ENCODE data around the gene ZNF688. TPM values are rescaled to one million over a fixed set of nuclear protein-coding genes. Genes with fewer than 3 reads are reported as not detected.

Gene ZNF688
- 4.9 to 8.7 TPM (median 6.6 TPM) in 5 replicates for total RNA-seq (2022; extraction: Qiagen RNA extraction)

GRCh38 chr16:30571445-30572322, at the start of gene ZNF688:
Gene ZNF688, minus strand, starts transcription at chr16:30571714. Its CDS starts 85 bp downstream, at chr16:30571629.

GRCh38 chr16:30609926-30610839, 38.7 kb upstream of the ZNF688 start, which contains the start of gene ZNF689:
Gene ZNF689, minus strand, starts transcription at chr16:30610389. Its CDS starts 348 bp downstream, at chr16:30610041.

GRCh38 chr16:30585400-30586191, 14.1 kb upstream of the ZNF688 start, which contains the start of gene ZNF785:
Gene ZNF785, minus strand, starts transcription at chr16:30585697. Its CDS starts 86 bp downstream, at chr16:30585611.

GRCh38 chr16:30557957-30558788, 13.3 kb downstream of the ZNF688 start, which contains the start of gene ZNF764:
Gene ZNF764, minus strand, starts transcription at chr16:30558374. Its CDS starts 192 bp downstream, at chr16:30558182.

GRCh38 chr16:30534368-30535105, 37.0 kb downstream of the ZNF688 start, which contains the start of gene ZNF747:
Gene ZNF747, minus strand, starts transcription at chr16:30534858. Its CDS starts 179 bp downstream, at chr16:30534679.

GRCh38 chr16:30526137-30526822, 45.2 kb downstream of the ZNF688 start, which contains the start of gene ZNF768:
Gene ZNF768, minus strand, starts transcription at chr16:30526566. Its CDS starts 153 bp downstream, at chr16:30526413.

Other genes starting within 250 kb of the ZNF688 start
- 64.5 to 69.9 TPM (median 66.8 TPM) in 5 replicates for gene CD2BP2, start 216.4 kb downstream of the ZNF688 start, total RNA-seq (2022; extraction: Qiagen RNA extraction)
- gene TBC1D10B, start 201.2 kb downstream of the ZNF688 start, total RNA-seq (2022; extraction: Qiagen RNA extraction): 21.2 to 32.4 TPM (median 29.5 TPM) in 5 replicates
- gene MYL11, start 196.9 kb downstream of the ZNF688 start, total RNA-seq (2022; extraction: Qiagen RNA extraction): 0.65 to 0.88 TPM in 2 of 5 replicates, not detected in the others
- 1.00 to 2.6 TPM (median 1.9 TPM) in 5 replicates for gene SEPTIN1, start 189.2 kb downstream of the ZNF688 start, total RNA-seq (2022; extraction: Qiagen RNA extraction)
- gene ZNF48, start 176.3 kb downstream of the ZNF688 start, total RNA-seq (2022; extraction: Qiagen RNA extraction): 11.7 to 15.2 TPM (median 12.2 TPM) in 5 replicates
- gene ZNF771, start 164.1 kb downstream of the ZNF688 start, total RNA-seq (2022; extraction: Qiagen RNA extraction): 2.8 to 6.1 TPM (median 5.3 TPM) in 5 replicates
- gene DCTPP1, start 141.7 kb downstream of the ZNF688 start, total RNA-seq (2022; extraction: Qiagen RNA extraction): 95.7 to 126 TPM (median 123 TPM) in 5 replicates
- 45.9 to 48.4 TPM (median 47.4 TPM) in 5 replicates for gene SEPHS2, start 125.8 kb downstream of the ZNF688 start, total RNA-seq (2022; extraction: Qiagen RNA extraction)
- 0.03 to 0.21 TPM in 2 of 5 replicates, not detected in the others for gene ITGAL, start 99.0 kb downstream of the ZNF688 start, total RNA-seq (2022; extraction: Qiagen RNA extraction)
- 37.5 to 47.8 TPM (median 45.5 TPM) in 5 replicates for gene ZNF768, start 45.1 kb downstream of the ZNF688 start, total RNA-seq (2022; extraction: Qiagen RNA extraction)
- gene ZNF747, start 36.9 kb downstream of the ZNF688 start, total RNA-seq (2022; extraction: Qiagen RNA extraction): 3.2 to 5.0 TPM (median 3.8 TPM) in 5 replicates
- gene ZNF764, start 13.3 kb downstream of the ZNF688 start, total RNA-seq (2022; extraction: Qiagen RNA extraction): 4.1 to 6.7 TPM (median 6.4 TPM) in 5 replicates
- gene ZNF785, start 14.0 kb upstream of the ZNF688 start, total RNA-seq (2022; extraction: Qiagen RNA extraction): not detected in 5 replicates
- 7.5 to 9.5 TPM (median 8.8 TPM) in 5 replicates for gene ZNF689, start 38.7 kb upstream of the ZNF688 start, total RNA-seq (2022; extraction: Qiagen RNA extraction)
- gene PRR14, start 79.2 kb upstream of the ZNF688 start, total RNA-seq (2022; extraction: Qiagen RNA extraction): 20.1 to 25.5 TPM (median 22.5 TPM) in 5 replicates
- 29.6 to 43.8 TPM (median 40.0 TPM) in 5 replicates for gene FBRS, start 86.7 kb upstream of the ZNF688 start, total RNA-seq (2022; extraction: Qiagen RNA extraction)
- 8.2 to 25.8 TPM (median 21.5 TPM) in 5 replicates for gene SRCAP, start 127.5 kb upstream of the ZNF688 start, total RNA-seq (2022; extraction: Qiagen RNA extraction)
- gene PHKG2, start 176.7 kb upstream of the ZNF688 start, total RNA-seq (2022; extraction: Qiagen RNA extraction): 20.8 to 31.7 TPM (median 29.7 TPM) in 5 replicates
- gene CFAP119, start 190.3 kb upstream of the ZNF688 start, total RNA-seq (2022; extraction: Qiagen RNA extraction): 5.5 to 9.4 TPM (median 8.9 TPM) in 5 replicates
- 66.6 to 85.9 TPM (median 80.0 TPM) in 5 replicates for gene RNF40, start 190.6 kb upstream of the ZNF688 start, total RNA-seq (2022; extraction: Qiagen RNA extraction)
- gene ZNF629, start 215.5 kb upstream of the ZNF688 start, total RNA-seq (2022; extraction: Qiagen RNA extraction): 15.7 to 18.8 TPM (median 18.0 TPM) in 5 replicates